ENCODE measurements around the gene CFAP73.

CFAP73 gene

DNA sequence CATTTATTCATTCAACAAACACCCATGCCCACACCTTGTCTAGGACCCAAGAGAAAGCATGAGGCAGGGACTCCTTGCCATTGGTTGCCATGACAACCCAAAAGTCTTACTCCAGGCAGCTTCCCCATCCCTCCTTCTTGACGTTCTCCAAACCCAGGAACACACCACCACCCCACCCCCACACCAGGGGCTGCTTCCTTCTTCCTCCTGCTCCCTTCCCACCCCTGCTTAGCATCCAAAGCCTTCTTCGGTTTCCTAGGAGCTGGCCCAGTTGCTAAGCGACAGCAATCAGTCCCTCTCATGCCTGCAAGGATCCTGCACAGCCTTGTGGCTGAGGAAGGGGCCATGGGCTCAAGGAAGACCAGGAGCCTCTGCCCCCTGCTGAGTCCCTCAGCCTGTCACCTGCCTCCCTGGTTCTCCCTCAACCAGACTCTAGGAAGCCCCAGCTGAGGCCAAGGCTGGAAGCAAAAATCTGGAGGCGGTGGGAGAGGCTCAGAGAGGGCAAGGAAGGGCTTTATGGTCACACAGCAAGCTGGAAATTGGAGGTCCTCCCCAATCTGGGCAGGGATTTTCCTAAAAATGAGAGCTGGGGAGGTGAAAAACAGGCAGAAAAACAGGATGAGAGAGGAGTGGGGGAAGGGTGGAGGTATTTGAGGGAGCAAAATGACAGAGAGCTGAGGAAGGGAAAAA lies 29.4 kb upstream of the CFAP73 start:
- DNase-seq (ENCODE audit: low spot score), result no peak
- TF ChIP-seq, protein P1, sequence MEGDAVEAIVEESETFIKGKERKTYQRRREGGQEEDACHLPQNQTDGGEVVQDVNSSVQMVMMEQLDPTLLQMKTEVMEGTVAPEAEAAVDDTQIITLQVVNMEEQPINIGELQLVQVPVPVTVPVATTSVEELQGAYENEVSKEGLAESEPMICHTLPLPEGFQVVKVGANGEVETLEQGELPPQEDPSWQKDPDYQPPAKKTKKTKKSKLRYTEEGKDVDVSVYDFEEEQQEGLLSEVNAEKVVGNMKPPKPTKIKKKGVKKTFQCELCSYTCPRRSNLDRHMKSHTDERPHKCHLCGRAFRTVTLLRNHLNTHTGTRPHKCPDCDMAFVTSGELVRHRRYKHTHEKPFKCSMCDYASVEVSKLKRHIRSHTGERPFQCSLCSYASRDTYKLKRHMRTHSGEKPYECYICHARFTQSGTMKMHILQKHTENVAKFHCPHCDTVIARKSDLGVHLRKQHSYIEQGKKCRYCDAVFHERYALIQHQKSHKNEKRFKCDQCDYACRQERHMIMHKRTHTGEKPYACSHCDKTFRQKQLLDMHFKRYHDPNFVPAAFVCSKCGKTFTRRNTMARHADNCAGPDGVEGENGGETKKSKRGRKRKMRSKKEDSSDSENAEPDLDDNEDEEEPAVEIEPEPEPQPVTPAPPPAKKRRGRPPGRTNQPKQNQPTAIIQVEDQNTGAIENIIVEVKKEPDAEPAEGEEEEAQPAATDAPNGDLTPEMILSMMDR (IDR thresholded peaks at IDR 0.05), result no peak
- Histone ChIP-seq H3K27ac (no peak overlapping the region), H3K4me3 (no peak overlapping the region)

DNA sequence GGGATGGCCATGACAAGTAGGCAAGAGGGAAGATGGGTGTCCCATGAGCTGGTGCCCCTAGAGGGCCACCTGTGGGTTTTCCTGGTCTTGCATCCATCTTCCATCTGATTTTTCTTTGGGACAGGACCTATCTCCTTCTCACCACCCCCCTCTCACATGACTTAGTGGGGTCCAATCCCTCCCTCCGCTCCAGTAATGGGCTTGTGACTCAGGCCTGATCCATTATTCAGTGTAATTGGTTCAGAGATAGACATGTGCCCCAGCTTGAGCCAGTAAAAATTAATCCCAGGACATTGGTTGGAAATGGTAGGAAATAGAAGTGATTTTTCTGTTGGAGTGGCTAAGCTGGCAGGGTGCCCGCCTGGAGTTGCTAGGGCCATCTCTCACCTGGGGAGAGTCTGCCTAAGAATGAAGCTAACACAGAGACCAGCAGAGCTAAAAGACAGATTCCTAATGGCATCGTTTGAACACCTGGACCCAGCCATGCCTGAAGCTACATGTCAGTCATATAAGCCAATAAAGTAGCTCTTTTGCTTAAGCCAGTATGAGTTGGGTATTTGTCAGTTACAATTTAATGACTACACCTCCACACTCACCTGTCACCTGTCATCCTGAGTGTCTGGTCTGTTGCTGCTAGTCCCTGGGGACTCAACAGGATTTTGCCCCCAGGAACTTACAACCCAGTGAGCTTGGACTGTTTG lies 28.7 kb upstream of the CFAP73 start:
- no peak for DNase-seq (ENCODE audit: low spot score)
- Histone ChIP-seq H3K4me3 (no peak overlapping the region), H3K27ac (no peak overlapping the region)
- TF ChIP-seq, protein P1 (IDR thresholded peaks at IDR 0.05), result no peak

GRCh38 chr12:113127791-113128199 lies 21.7 kb upstream of the CFAP73 start:
- no peak overlapping the region for H3K27ac ChIP-seq
- DNase-seq (ENCODE audit: low spot score), result no peak
- H3K4me3 ChIP-seq, result no peak overlapping the region
- TF ChIP-seq, protein P1 (IDR thresholded peaks at IDR 0.05), result no peak

DNA sequence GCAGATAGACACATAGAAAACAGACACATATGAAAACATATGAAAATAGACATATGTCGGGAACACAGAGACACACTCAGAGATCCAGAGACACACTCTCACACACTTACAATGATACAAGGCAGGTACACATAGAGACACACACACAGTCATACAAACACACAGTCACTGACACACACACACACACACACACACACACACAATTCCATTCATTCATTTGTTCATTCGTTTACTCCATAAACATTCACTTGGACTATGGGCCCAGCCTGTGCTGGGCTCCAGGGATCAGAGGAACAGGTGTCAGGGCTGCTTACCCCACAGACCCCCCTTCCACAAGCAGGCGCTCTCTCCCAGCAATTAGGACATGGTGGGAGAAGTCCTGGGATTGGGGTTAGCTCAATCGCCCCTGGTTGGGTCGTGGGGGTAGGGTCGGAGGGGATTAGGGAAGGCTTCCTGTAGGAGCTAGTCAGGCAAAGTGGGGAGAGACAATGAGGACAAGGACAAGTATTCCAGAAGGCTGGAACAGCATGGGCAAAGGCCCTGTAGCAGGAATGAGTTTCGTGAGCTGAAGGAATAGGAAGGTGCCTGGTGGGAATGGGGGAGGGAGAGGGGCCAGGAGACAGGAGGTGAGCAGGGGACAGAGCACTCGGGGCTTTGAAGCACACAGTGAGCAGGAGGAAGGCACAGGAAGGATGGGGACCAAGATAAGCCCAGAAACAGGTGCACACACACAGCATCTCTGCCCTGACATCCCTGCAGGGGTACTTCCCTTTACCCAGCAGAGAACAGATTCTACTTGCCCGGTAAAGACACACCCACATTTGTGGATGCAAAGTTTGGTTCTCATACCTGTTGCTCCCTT lies 20.5 kb upstream of the CFAP73 start:
- H3K4me3 ChIP-seq, result no peak overlapping the region
- no peak overlapping the region for H3K27ac ChIP-seq
- TF ChIP-seq, protein P1 (IDR thresholded peaks at IDR 0.05), result no peak
- no peak for DNase-seq (ENCODE audit: low spot score)

DNA sequence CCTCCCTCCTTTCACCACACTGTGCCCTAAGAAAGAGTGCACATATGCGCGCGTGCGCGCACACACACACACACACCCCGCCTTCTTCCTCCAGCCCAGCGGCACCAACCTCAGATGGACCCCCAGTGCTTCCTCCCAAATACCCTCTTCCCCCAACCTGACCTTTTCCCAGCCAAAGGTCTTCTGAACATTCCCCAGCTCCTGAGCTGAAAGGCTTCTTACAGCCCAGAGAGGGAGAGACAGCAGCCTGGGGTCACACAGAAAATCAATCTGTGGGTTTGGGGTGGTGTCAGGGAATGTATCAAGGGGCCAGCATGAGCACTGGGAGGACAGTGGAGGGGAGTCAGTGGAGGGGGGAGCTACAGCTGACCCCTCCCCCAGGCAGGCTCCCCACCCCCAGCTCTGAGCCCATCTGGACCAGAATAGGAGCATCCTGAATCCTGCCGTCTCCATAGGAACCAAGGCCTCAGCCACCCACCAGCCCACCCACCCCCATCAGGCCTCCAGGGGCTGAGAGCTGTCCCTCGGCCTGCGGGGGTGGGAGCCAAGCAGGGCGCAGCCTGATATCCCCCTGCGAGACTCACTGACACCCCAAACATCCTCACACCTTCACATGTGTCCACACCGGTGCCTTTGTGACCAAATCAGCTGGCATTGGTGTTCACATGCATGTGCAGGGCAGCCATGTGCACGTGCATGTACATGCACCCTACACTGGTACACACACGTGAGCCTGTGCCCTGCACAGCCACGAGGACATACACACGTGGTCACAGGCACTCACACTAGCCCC lies 19.7 kb upstream of the CFAP73 start:
- no peak overlapping the region for H3K27ac ChIP-seq
- DNase-seq (ENCODE audit: low spot score), result no peak

More for the DNA sequence above, 19.7 kb upstream of the CFAP73 start:
- TF ChIP-seq, protein P1 (IDR thresholded peaks at IDR 0.05), result no peak
- no peak overlapping the region for H3K4me3 ChIP-seq

Measured in coronary artery (tissue), 2 donors.